AG04450 (cell line): ENCODE measurements around the gene NUDT3. TPM values are rescaled to one million over a fixed set of nuclear protein-coding genes. Genes with fewer than 3 reads are reported as not detected.
"Not testable (repeated sequence)": the region's sequence is repeated elsewhere in the genome, so short reads cannot be mapped to it uniquely, and the experiment has no call there.

ENCODE experiments used
- CTCF ChIA-PET: fragments of 300-600, 350-600 bp; formaldehyde crosslinking; extraction: SDS; loops from one replicate; lab custom pipeline; 2022; ENCODE audit warnings: antibody characterized with exemption, inconsistent platforms; lab: Charles Lee
- POLR2A ChIA-PET: fragments of 350-600 bp; formaldehyde crosslinking; extraction: SDS; loops from one replicate; lab custom pipeline; 2021; ENCODE audit warnings: antibody characterized with exemption, inconsistent platforms; lab: Yijun Ruan, JAX
- DNase-seq: peaks from one replicate; pipeline ENCODE4 v3.0.0-alpha.2; 2011; ENCODE audit warnings: low read depth, low spot score
- H3K27ac ChIP-seq: one replicate; pipeline ENCODE4 v1.5.1; 2012; ENCODE audit warnings: low read depth, low read length, control low read depth
- H3K27me3 ChIP-seq: one replicate; pipeline ENCODE4 v1.6.0; 2012; ENCODE audit warnings: low read length; ENCODE audit not compliant: control insufficient read depth, insufficient read depth
- H3K4me3 ChIP-seq: 2 replicates; pipeline ENCODE4 v1.5.1; 2011; ENCODE audit warnings: mild to moderate bottlenecking, low read depth, low read length, control low read depth
- H3K9me3 ChIP-seq: 2 replicates; pipeline ENCODE4 v1.5.1; 2012; ENCODE audit warnings: low read length; ENCODE audit not compliant: control insufficient read depth, insufficient read depth
- CTCF ChIP-seq: IDR thresholded peaks from 2 replicates; pipeline ENCODE4 v1.5.1; 2011; ENCODE audit warnings: low read depth, low read length, control low read depth, inconsistent platforms
- polyA plus RNA-seq: library from polyadenylated mRNA; depleted of rRNA; stranded (reverse); fragments of >200 nt; gene quantifications from 2 replicates; pipeline ENCODE4 v1.2.3, GENCODE V29; 2011

Gene NUDT3
- polyA plus RNA-seq, 1 experiment, result 26.7 TPM

- CTCF ChIA-PET, result interaction anchor here (3.6 kb wide), 1 partner anchor 361 kb away, joined by 39 read pairs; no protein-coding TSS in a partner anchor
- no peaks in the 10 kb centered on the region; the same call in 1 of the 2 replicates for H3K9me3 ChIP-seq
- H3K4me3 ChIP-seq, result peak overlapping the region; percentile 91
- no peaks in the 10 kb centered on the region for H3K27me3 ChIP-seq
- peak overlapping the region; percentile 47 for H3K27ac ChIP-seq
- no peak for DNase-seq
- POLR2A ChIA-PET, result interaction anchor here (1.1 to 1.8 kb wide), 2 partner anchors 11 to 24 kb away, joined by 3 to 7 read pairs; partner anchors contain the start of gene HMGA1
- TF ChIP-seq CTCF, result no peak
Measured at GRCh38 chr6:34247481-34248197, 144.8 kb downstream of the NUDT3 start.

GRCh38 chr6:34246563-34247391 is 145.7 kb downstream of the NUDT3 start:
- H3K27ac ChIP-seq, result peak overlapping the region; percentile 57
- ChIA-PET POLR2A (interaction anchor here (0.8 kb wide), 1 partner anchor 10 kb away, joined by 4 read pairs; the partner anchor contains the start of gene HMGA1), CTCF (interaction anchor here (3.6 kb wide), 1 partner anchor 362 kb away, joined by 39 read pairs; no protein-coding TSS in a partner anchor)
- no peaks in the 10 kb centered on the region; the same call in 1 of the 2 replicates for H3K9me3 ChIP-seq
- H3K4me3 ChIP-seq, result no peak overlapping the region
- DNase-seq, result no peak
- TF ChIP-seq CTCF, result peak; percentile 63
- H3K27me3 ChIP-seq, result no peaks in the 10 kb centered on the region

GRCh38 chr6:34246249-34246562 is 146.3 kb downstream of the NUDT3 start:
- no peak overlapping the region for H3K4me3 ChIP-seq
- H3K9me3 ChIP-seq, result no peaks in the 10 kb centered on the region; the same call in 1 of the 2 replicates
- no peak for DNase-seq
- no peak for TF ChIP-seq CTCF
- ChIA-PET CTCF (no interaction called here), POLR2A (interaction anchor here (0.8 kb wide), 1 partner anchor 9 kb away, joined by 4 read pairs; the partner anchor contains the start of gene HMGA1)
- no peaks in the 10 kb centered on the region for H3K27me3 ChIP-seq
- peak overlapping the region; percentile 57 for H3K27ac ChIP-seq

- H3K4me3 ChIP-seq, DNase-seq, H3K27me3 ChIP-seq, CTCF ChIA-PET, H3K9me3 ChIP-seq: not testable (repeated sequence)
- POLR2A ChIA-PET, result interaction anchor here (0.8 kb wide), 1 partner anchor 9 kb away, joined by 4 read pairs; the partner anchor contains the start of gene HMGA1
- peak overlapping the region; percentile 57 for H3K27ac ChIP-seq
Measured at GRCh38 chr6:34245761-34246140, 146.7 kb downstream of the NUDT3 start.

- not testable (repeated sequence) for H3K4me3 ChIP-seq, DNase-seq, H3K9me3 ChIP-seq, H3K27me3 ChIP-seq
- POLR2A ChIA-PET, result interaction anchor here (0.9 to 1.9 kb wide), 3 partner anchors 8 to 49 kb away, joined by 3 to 11 read pairs (median 9); partner anchors contain the start of gene HMGA1
- CTCF ChIA-PET, result interaction anchor here (0.6 to 1.0 kb wide), 4 partner anchors 30 to 539 kb away, joined by 3 to 7 read pairs (median 4); no protein-coding TSS in a partner anchor
- H3K27ac ChIP-seq, result peak overlapping the region; percentile 92
Measured at GRCh38 chr6:34245032-34245760, 147.3 kb downstream of the NUDT3 start.
